ENCODE results near the gene POLR2H.

Gene POLR2H

DNA sequence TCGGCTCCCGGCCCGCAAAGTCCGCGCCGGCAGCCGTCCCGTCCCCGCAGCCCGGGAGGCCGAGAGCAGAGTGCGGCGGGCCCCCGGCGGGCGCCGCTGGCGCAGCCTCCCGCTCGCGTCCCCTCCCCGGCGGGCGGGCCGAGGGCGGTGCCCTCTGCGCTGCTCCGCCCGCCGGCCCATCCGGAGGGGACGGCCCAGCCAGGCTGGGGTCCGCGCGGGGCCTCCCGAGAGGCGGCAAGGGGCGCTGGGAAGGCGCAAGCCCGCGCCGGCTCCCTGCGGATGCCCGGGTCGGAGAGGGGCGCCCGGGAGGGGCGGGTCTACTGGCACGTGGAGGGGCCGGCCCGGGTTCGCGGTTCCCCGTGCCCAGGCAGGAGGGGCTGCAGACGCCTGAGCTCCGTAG lies at the start of gene POLR2H, which contains the start of gene CLCN2:
TSS of gene POLR2H (plus strand) at position 179 of the 400 bp plus-strand sequence. CDS start 1,783 bp downstream, outside the sequence.
TSS of gene CLCN2 (minus strand) at position 74 of the 400 bp plus-strand sequence. CDS start 126 bp downstream, outside the sequence.
- in situ Hi-C loops (cut with HindIII; ENCODE audit: low sequenced_read_pairs), result no loop called here
- H3K4me3 ChIP-seq (ENCODE audit: low read depth, low read length), result peak within 1 kb of the TSS; percentile 80
- TF ChIP-seq, protein P1, sequence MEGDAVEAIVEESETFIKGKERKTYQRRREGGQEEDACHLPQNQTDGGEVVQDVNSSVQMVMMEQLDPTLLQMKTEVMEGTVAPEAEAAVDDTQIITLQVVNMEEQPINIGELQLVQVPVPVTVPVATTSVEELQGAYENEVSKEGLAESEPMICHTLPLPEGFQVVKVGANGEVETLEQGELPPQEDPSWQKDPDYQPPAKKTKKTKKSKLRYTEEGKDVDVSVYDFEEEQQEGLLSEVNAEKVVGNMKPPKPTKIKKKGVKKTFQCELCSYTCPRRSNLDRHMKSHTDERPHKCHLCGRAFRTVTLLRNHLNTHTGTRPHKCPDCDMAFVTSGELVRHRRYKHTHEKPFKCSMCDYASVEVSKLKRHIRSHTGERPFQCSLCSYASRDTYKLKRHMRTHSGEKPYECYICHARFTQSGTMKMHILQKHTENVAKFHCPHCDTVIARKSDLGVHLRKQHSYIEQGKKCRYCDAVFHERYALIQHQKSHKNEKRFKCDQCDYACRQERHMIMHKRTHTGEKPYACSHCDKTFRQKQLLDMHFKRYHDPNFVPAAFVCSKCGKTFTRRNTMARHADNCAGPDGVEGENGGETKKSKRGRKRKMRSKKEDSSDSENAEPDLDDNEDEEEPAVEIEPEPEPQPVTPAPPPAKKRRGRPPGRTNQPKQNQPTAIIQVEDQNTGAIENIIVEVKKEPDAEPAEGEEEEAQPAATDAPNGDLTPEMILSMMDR (IDR thresholded peaks at IDR 0.05; ENCODE audit: low read depth, low read length), result no peak
- DNase-seq (ENCODE audit: low read depth, low spot score), result peak; percentile 46

DNA sequence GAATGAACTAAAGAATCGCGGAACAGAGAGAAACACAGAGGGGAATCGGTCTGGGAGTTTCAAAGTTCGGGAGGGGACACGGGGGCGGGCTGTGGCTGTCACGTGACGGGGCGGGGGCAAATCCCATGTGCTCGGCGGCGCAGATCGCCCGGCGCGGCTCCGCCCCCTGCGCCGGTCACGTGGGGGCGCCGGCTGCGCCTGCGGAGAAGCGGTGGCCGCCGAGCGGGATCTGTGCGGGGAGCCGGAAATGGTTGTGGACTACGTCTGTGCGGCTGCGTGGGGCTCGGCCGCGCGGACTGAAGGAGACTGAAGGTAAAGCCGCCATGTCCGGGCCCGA lies 47.2 kb upstream of the POLR2H start, which contains the start of gene EIF4G1:
TSS of gene EIF4G1 (plus strand) at position 244 of the 337 bp plus-strand sequence. CDS start 1,191 bp downstream, outside the sequence.
- in situ Hi-C loops (cut with HindIII; ENCODE audit: low sequenced_read_pairs), result no loop called here
- peak within 1 kb of the TSS; percentile 95 for H3K4me3 ChIP-seq (ENCODE audit: low read depth, low read length)
- TF ChIP-seq, protein P1 (IDR thresholded peaks at IDR 0.05; ENCODE audit: low read depth, low read length), result no peak
- peak; percentile 93 for DNase-seq (ENCODE audit: low read depth, low spot score)

DNA sequence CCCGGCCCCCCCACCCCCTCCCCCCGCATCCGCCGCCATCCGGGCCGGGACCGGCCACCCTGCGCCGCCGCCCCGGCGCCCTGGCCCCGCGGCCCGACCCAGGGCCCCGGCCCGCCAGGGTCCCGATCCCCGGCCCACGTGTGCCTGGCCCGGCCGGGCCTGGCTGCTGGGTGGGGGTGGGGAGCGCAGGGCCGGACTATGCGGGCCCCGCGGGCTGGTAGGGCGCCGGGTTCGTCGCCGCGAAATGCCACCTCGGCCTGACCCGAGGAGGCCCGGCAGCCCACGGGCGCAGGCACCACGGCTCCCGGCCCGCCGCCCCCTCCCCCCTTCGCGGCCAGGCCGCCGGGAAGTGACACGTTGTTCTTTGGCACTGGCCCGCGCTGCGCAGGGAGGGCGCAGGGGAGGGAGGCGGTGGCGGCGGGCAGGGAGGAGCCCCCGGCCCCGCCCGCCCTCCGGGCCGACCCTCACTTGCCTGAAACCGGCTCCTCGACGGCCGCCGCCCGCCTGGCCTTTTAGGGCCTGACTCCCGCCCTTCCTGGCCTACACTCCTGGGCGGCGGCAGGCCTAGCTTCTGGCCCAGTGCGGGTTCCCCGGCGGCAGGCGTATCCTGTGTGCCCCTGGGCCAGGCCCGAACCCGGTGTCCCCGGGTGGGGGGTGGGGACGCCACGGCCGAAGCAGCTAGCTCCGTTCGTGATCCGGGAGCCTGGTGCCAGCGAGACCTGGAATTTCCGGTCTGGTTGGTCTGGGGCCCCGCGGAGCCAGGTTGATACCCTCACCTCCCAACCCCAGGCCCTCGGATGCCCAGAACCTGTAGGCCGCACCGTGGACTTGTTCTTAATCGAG lies 46.6 kb upstream of the POLR2H start:
- peak overlapping the region; percentile 95 for H3K4me3 ChIP-seq (ENCODE audit: low read depth, low read length)
- DNase-seq (ENCODE audit: low read depth, low spot score), result peak; percentile 80
- TF ChIP-seq, protein P1 (IDR thresholded peaks at IDR 0.05; ENCODE audit: low read depth, low read length), result no peak
- in situ Hi-C loops (cut with HindIII; ENCODE audit: low sequenced_read_pairs), result no loop called here

DNA sequence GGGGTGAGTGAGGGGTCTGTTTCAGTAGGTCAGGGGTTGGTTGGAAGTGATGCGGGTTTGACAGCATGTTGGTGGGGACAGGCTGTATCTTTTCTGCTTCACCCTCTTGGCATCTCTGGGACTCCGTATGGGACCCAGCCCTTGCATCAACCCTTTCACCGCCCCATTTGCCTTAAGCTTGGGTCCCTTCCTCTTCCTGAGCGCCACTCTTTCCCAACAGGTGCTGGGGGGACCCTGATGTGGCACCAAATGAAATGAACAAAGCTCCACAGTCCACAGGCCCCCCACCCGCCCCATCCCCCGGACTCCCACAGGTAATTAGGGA lies 46.0 kb upstream of the POLR2H start:
- in situ Hi-C loops (cut with HindIII; ENCODE audit: low sequenced_read_pairs), result no loop called here
- H3K4me3 ChIP-seq (ENCODE audit: low read depth, low read length), result peak overlapping the region; percentile 95
- no peak for DNase-seq (ENCODE audit: low read depth, low spot score)
- TF ChIP-seq, protein P1 (IDR thresholded peaks at IDR 0.05; ENCODE audit: low read depth, low read length), result no peak

DNA sequence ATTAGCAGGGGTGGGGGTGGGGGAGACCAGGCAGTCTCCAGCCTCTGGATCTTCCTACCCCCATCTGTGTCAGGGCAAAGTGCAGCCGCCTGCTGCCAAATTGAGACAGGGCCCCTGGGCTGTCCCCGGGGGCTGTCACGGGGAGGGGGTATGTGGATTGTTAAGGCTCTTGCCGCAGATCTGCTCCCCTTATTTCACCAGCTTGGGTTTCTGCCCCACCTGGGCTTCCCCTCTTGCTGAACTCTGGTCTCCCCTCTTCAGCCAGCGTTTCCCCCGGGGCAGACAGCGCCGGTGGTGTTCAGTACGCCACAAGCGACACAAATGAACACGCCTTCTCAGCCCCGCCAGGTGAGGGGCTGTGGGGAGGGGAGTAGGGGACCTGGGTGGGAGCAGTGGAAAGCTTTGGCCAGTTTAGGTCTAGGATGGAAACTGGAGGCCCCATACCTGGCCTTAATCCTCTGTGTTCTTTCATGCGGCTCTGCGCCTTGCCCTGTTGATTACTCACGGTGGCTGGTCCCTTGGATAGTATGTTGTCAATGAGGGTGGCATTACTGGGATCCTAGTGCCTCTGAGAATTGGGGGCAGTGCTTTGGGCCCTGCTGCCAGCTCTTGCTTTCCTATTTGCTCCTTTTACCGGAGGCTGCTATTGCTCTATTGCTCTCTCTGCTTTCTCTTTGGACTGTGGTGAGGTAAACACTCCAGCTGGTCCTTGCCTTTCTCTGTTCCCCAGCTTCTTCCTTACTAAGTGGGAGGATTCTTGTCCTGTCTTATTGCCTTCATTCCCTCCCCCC lies 45.4 kb upstream of the POLR2H start:
- in situ Hi-C loops (cut with HindIII; ENCODE audit: low sequenced_read_pairs), result no loop called here
- no peak for DNase-seq (ENCODE audit: low read depth, low spot score)
- TF ChIP-seq, protein P1 (IDR thresholded peaks at IDR 0.05; ENCODE audit: low read depth, low read length), result no peak

DNA sequence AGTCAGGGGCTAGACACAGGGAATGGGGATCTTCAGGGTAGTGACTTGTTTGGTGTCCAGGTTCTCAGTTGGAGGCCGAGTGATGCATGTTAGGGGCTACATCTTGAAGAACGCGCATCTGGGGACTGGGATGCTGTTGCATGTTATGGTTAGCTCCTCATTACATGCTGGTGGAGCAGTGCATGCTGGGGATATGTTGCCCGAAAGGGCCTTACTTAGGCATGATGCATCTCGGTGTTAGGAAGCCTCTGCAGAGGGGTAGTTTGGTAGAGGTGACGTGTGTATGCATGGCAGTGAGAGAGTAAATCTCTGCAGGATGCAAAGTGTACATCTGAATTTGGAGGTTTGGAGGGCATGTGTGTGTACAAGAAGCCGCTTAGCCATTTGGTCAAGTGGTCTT lies 44.7 kb upstream of the POLR2H start:
- DNase-seq (ENCODE audit: low read depth, low spot score), result no peak
- H3K4me3 ChIP-seq (ENCODE audit: low read depth, low read length), result peak overlapping the region; percentile 95
- TF ChIP-seq, protein P1 (IDR thresholded peaks at IDR 0.05; ENCODE audit: low read depth, low read length), result no peak
- in situ Hi-C loops (cut with HindIII; ENCODE audit: low sequenced_read_pairs), result no loop called here

More for the DNA sequence above, 45.4 kb upstream of the POLR2H start:
- H3K4me3 ChIP-seq (ENCODE audit: low read depth, low read length), result peak overlapping the region; percentile 95
